Measurements from ENCODE around the gene PRR5. TPM values are rescaled to one million over a fixed set of nuclear protein-coding genes. Genes with fewer than 3 reads are reported as not detected.

The PRR5 gene
- polyA plus RNA-seq, 3 donors: 18.5 to 22.9 (median 22.2) TPM

DNA sequence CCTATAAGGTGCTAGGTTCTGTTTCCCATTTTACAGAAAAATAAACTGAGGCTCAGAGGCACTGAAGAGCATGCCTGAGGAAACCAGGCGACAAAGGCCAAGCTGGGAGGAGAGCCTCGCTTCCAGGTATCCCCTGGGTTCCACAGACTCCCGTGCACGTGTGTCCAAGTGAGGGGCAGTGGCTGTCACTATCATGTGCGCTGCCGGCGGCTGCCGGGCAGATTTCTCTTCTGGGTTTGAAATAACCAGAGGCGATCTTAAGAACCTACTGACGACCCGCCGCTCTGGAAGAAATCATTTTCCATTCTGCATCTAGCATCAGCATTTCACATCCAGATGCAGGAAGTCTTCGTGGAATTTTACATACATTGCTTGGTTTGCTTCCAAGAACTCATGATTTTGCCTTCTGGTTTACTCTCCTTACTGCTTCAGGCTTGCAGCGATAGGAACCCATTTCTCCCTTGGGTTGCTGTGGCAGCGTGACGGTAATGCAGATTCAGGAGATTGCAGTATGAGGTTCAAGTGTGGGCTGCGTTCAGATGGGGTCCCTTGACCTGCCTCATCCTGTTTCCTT, 79.0 kb downstream of the PRR5 start:
- no peak for DNase-seq (ENCODE audit: low read depth in 3 of 3, low spot score in 2 of 3)

DNA sequence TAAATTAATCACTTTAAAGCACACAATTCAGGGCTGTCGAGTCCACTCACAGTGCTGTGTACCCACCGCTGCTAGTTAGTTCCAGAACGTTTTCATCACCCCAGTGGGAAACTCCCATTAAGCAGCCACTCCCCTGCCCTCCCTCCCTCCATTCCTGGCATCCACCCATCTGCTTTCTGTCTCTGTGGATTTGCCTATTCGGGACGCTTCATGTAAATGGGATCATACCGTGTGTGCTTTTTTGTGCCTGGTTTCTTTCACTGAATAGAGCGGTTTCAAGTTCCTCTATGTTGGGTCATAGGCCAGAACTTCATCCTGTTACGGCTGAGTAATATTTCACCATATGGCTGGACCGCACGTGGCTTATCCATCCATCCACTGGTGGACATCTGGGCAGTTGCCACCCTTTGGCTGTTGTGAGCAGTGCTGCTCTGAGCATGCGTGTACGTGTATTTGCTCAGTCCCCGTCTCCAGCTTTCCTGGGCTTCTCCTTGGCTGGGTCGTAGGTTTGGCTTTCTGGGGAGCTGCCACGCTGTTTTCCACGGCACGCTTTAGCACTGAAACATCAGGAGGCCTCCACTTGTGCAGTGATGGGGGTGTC, 80.5 kb downstream of the PRR5 start:
- no peak for DNase-seq (ENCODE audit: low read depth in 3 of 3, low spot score in 2 of 3)

DNA sequence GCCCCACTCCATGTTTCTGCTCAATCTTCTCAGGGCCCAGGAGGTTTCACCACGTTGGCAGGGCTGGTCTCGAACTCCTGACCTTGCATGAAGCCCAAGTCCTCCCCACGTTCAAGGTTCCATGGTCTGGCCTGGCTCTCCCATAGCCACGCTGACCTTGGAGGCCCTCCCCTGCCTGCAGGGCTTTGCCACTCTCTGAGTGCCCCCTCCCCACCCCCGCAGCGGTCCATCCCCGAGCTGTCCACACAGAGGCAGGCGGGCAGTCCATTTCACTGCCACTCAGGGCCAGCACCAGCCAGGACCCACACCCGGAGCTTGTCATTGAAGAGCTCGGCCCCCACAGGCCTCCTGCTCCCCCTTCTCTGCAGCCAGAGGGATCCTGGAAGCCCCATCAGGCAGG, 81.1 kb downstream of the PRR5 start:
- DNase-seq (ENCODE audit: low read depth in 3 of 3, low spot score in 2 of 3): no peak

DNA sequence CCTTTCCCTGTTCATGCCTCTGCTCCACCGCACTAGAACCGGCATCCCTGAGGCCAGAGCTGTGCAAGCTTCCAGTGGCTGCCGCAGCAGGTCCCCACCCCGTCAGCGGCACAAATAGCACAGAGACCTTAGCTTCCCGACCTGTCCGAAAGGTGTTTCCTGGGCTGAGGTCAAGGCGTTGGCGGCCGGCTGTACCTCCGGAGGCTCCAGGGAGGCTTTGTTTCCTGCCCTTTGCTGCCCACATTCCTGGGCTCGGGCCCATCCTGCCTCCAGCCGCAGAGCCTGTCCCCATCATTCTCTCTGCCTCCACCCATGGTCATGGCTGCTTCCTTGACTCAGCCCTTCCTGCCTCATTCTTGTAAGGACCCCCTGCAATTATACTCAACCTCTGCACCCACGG, 81.6 kb downstream of the PRR5 start:
- no peak for DNase-seq (ENCODE audit: low read depth in 3 of 3, low spot score in 2 of 3)

DNA sequence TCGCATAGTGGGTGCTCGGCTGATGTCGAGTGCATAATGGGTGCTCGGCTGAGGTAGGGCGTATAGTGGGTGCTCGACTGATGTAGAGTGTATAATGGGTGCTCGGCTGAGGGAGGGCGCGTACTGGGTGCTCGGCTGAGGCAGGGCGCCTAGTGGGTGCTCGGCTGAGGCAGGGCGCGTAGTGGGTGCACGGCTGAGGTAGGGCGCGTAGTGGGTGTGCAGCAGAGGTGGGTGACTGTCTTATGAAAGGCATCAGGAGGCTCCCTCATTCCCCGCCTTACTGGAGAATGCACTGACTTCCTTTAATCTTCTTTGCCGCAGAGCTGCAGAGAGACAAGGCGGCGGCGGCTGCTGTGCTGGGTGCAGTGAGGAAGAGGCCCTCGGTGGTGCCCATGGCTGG, 84.1 kb downstream of the PRR5 start:
- DNase-seq (ENCODE audit: low read depth in 3 of 3, low spot score in 2 of 3): no peak

DNA sequence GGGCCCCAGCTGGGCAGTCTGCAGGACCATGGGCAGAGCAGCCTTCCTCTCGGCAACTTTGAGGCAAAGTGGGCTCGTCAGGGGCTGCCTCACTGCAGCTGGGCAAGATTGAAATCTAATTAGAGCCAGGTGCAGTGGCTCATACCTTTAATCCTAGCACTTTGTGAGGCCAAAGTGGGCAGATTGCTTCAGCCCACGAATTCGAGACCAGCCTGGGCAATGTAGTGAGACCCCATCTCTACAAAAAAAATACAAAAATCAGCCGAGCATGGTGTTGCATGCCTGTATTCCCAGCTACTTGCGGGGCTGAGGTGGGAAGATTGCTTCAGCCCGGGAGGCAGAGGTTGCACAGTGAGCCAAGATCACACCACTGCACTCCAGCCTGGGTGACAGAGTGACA, 84.6 kb downstream of the PRR5 start:
- DNase-seq (ENCODE audit: low read depth in 3 of 3, low spot score in 2 of 3): no peak

Other genes starting within 250 kb of the PRR5 start
- 10 to 100 TPM; 56.0 to 60.2 (median 56.1) TPM for gene RTL6, start 204.0 kb upstream of the PRR5 start, polyA plus RNA-seq (ENCODE audit: insufficient read length in 3 of 3)
- 10 to 100 TPM; 21.7 to 23.9 (median 23.4) TPM for gene ARHGAP8, start 50.4 kb downstream of the PRR5 start, polyA plus RNA-seq (ENCODE audit: insufficient read length in 3 of 3)

All from right renal cortex interstitium (tissue), 3 donors.